ENCODE data around the gene KLK10.

Gene KLK10

GRCh38 chr19:51025809-51026553, 6.5 kb upstream of the KLK10 start:
- no peak for DNase-seq (ENCODE audit: low read depth)

GRCh38 chr19:51025401-51025800, 5.9 kb upstream of the KLK10 start:
- no peak for DNase-seq (ENCODE audit: low read depth)

GRCh38 chr19:51024924-51025323, 5.4 kb upstream of the KLK10 start:
- no peak for DNase-seq (ENCODE audit: low read depth)

DNA sequence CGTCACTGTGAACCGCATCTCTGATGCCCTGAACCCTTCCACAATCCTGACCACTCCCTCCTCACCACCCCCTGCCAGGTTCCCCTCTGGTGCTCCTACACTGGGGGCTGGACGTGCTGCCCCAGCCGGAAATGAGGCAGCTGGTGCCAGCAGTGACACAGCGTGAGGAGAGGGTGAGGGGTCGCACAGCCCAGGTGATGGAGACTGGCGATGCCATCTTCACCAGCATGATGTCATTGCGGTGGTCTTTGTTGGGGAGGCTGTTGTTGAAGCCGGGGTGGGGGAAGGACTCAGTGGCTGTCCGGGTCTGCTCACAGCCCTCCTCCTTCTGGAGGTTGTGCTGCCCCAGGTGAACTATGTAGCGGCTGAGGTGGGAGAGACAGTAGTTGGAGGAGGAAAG, 4.4 kb upstream of the KLK10 start:
- no peak for DNase-seq (ENCODE audit: low read depth)

DNA sequence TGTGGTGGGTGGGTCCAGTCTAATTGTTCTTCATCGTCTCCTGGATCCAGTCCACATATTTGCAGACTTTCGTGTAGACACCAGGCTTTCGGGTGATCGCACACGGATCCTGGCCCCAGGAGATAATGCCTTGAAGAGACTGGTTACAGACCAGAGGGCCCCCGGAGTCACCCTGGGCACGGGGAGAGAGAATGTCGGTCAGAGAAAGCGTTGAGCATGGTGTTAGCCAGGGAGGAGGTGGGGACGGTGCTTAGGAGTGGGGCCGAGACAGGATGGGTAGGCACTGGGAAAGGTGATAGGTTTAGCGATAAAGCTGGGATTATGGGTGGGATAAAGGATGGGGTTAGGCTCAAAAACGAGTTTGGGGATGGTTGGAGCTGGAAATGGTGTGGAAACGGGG, 3.0 kb upstream of the KLK10 start:
- no peak for DNase-seq (ENCODE audit: low read depth)

- peak; percentile 24 for DNase-seq (ENCODE audit: low read depth)
Observed at GRCh38 chr19:51020988-51021651, 1.6 kb upstream of the KLK10 start.

GRCh38 chr19:51018745-51019543, 565 bp downstream of the KLK10 start:
- no peak for DNase-seq (ENCODE audit: low read depth)

DNA sequence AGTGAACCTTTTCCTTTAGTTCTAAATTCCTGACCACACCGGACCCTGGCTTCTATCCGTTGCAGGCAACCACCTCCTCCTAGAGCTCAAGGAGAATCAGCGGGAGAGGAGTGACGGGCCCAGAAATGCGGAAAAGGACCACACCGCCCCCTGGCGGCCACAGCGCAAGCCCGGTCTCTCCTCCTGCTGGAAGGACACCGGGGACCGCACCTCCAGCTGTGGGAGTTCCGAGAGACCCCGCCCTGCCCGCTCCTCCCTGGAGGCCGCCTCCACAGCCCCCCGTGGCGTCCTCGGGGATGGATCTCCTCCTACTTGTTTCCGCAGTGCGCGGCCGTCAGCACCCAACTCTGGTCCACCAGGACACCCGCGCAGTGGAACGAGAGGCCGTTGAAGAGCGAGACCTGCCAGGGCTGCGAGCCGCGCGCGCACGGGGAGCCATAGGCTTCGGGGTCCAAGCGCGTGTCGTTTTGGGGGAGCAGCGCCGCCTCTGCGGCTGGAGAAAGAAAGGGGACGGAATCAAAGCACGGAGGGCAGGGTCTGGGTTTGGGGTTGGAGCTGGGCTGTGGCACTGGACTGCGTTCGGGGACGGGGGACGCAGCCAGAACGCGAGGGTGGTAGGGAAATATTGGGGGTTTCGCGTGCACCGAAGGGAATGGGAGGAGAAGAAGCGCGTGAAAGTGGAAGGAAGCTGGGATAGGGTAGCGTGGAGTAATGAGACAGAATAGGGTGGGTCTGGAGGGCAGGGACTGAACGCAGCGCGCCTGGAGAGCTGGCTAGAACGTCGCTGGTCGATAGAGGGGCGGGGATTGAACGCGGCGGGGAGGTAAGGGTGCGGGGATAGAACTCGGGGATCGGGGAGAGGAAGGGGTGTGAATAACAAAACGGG, 2.5 kb downstream of the KLK10 start:
- no peak for DNase-seq (ENCODE audit: low read depth)

- no peak for DNase-seq (ENCODE audit: low read depth)
Observed at GRCh38 chr19:51015691-51016267, 3.7 kb downstream of the KLK10 start.

- no peak for DNase-seq (ENCODE audit: low read depth)
Observed at GRCh38 chr19:51014242-51014641, 5.3 kb downstream of the KLK10 start.

GRCh38 chr19:51012661-51013190, 6.8 kb downstream of the KLK10 start:
- DNase-seq (ENCODE audit: low read depth), result no peak

DNA sequence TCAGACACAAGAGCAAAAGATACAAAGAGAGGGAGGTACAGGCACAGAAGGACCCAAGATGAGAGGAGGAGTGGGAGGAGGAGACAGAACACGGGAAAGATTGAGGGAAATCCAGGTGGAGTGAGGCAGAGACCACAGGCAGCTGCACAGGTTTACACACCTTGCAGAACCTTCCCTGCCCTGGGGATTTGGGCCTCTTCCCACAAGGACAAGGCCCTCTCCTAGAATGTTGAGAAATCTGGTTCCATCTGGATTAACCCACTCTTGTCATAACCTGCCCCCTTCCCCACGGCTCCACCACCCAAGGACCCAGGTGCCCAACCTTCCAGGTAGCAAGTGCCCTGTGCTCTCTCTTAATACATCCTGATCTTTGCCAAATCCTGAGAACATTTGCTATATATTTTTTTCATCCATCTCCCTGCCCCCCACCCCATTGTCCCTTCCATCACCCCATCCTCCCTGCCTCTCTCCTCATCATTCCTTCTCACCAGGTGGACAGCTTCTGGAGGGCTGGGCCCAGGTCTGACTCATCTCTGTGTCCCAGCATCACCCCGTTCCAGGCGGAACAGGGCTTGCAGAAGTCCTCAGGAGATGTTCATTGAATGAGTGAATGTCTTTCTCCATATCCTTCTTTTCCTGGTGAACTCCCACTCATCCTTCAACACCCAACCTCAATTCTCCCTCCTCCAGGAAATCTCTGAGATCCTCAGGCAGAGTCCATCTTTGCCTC, 9.3 kb downstream of the KLK10 start:
- no peak for DNase-seq (ENCODE audit: low read depth)

DNA sequence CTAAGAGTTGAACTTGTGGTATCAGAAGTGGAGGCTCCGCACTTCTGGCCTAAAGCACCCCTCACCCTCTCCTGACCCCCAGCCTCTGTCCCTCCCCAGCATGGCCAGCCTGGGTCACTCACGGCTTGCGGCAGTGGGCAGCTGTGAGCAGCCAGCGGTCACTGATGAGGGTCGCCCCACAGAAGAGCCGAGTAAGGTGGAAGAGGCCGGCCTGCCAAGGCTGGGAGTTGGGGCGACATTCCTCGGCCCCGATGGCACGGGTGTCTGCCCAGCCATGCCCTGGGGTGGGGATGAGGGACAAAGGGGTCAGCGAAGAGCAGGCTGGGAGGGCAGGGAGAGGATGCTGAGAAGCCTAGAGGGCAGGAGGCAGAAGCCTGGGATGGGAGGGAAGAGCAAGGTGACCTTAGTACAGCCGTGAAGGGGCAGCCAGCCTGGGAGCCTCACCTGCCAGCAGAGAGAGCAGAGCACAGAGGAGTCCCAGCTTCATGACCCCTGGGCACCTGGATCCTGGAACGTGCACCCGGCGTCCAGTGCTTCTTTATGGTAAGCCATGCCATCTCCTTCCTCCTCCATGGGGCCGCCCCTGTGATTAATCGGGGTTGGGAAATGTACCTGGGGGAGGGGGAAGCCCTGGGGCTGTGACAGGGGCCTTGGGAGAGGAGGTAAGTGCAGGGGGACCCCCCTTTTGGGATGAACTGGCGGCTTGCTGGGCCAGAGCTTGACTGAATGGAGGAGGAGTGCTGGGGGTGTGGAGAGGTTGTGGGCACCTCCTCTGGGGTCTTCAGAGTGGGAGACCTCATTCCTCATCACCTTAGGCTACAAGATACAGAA, 10.2 kb downstream of the KLK10 start:
- no peak for DNase-seq (ENCODE audit: low read depth)

DNA sequence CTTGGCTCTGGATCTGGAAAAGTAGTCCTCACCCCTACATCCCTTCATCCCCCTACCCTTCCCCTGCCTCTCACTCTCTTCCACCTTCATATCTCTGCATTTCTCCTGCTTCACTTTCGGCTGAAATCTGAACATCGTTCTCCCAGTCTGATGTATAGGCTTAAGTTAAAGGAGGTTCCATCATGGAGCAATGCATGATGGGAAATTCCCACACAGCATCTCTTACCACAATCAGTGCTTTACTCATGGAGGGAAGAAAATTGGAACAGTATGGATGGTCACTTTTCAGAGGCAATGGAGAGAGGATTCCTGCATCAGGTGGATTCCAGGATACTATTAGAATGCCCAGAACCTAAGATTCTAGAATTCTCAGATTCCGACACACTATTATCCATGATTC, 12.0 kb downstream of the KLK10 start:
- DNase-seq (ENCODE audit: low read depth), result no peak

GRCh38 chr19:51006406-51006805, 13.1 kb downstream of the KLK10 start:
- no peak for DNase-seq (ENCODE audit: low read depth)

GRCh38 chr19:51005248-51005647, 14.3 kb downstream of the KLK10 start:
- no peak for DNase-seq (ENCODE audit: low read depth)

- DNase-seq (ENCODE audit: low read depth), result no peak
Observed at GRCh38 chr19:51003316-51003715, 16.2 kb downstream of the KLK10 start.

DNA sequence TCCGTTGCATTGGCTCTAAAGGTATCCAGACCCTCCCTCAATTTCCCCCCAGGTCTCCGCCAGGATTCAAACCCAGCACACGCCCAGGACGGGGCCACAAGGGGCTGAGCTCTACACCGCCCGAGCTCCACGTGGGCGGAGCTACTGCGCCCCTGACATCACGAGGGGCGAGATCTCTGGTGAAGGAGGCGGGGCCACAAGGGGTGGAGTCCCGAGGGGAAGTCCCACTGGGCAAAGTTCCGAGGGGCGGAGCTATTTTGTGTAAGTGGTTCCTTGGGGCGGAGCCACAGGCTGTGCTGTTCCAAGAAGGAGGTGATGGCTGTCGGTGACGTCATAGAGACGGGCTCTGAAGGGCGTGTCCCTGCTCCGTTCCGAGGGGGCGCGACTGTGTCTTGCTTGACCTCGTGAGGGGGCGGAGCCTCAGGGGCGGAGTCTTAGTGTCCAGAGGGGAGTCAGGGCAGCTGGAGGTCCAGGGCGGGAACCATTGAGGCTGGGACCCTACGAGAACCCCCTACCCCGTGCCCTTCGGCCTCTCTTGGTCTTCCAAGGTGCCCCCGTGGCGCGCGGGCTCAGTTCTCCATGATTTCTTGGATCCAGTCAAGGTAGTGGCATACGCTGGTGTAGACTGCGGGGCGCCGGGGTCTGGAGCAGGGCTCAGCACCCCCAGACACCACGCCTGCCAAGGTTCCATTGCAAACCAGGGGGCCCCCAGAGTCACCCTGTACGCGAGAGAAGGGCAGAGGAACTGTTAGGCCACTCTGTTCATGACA, 16.8 kb downstream of the KLK10 start:
- no peak for DNase-seq (ENCODE audit: low read depth)

GRCh38 chr19:51002089-51002532, 17.4 kb downstream of the KLK10 start:
- DNase-seq (ENCODE audit: low read depth), result no peak
